GM10847 (cell line): ENCODE results near the gene HLX.

Source experiments
- POLR2A ChIP-seq: IDR thresholded peaks from 2 replicates; pipeline ENCODE4 v1.6.1; 2011; ENCODE audit not compliant: insufficient read length; ENCODE audit errors: extremely low read depth

Gene HLX

GRCh38 chr1:220924331-220924970 is 45.2 kb downstream of the HLX start:
- TF ChIP-seq POLR2A = no peak

- no peak for TF ChIP-seq POLR2A
Observed at GRCh38 chr1:220925707-220926106, 46.5 kb downstream of the HLX start.

- no peak for TF ChIP-seq POLR2A
Observed at GRCh38 chr1:220926146-220926545, 46.9 kb downstream of the HLX start.

GRCh38 chr1:220927442-220927841 is 48.2 kb downstream of the HLX start:
- no peak for TF ChIP-seq POLR2A

GRCh38 chr1:220928320-220928719 is 49.1 kb downstream of the HLX start:
- no peak for TF ChIP-seq POLR2A

GRCh38 chr1:220928725-220929300 is 49.6 kb downstream of the HLX start:
- TF ChIP-seq POLR2A = no peak

- no peak for TF ChIP-seq POLR2A
Observed at GRCh38 chr1:220929304-220929703, 50.1 kb downstream of the HLX start.
